HUDEP-2 (cell line): Measurements from ENCODE around the gene CENPV.
A peak's percentile ranks its signal among the peaks of the same experiment; 100 is the strongest.
"Not testable (repeated sequence)": the region's sequence is repeated elsewhere in the genome, so short reads cannot be mapped to it uniquely, and the experiment has no call there.

Experiments
- DNase-seq, 76 experiments: peaks; one replicate each; lab custom pipeline; 2025; ENCODE audit not compliant: unreplicated experiment in 76 of 76; lab: John Stamatoyannopoulos, UW

Gene CENPV

DNA sequence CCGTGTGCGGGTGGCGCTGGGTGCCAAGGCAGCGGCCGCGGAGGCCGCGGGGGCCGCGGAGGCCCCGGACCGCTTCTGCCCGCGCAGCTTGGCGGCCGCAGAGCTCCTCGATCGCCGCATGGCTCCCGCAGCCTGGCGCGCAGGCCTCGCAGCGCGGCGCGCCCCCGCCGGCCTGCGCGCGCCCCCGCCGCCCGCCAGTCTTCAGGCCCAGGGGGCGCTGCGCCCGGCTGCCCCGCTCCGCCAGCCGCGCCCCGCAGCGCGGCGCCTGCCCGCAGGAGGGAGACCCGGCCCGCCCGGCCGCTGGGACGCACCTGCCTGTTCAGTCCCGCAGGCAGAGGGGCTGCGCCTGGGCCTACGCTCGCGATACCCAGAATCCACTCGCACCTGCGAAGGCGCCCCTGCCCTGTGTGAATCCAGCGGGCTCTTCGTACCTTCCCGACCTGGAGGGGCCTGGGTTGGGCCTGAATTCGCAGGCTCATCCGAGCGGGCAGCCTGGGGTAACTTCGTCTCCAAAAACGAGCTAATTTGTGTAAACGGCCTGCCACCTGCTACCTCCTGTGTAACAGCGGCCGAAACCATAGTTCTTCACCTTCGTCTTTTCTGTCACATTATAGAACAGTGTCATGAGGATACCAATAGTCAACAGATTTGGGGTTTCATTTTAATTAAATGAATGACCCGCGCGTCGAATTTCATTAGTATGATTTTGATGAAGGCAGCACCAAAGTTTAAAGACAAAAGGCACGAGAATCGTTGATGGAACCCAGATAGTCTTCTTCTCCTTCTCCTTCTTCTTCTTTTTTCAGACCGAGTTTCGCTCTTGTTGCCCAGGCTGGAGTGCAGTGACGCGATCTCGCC is at the start of gene CENPV:
CENPV (minus strand) TSS at position 153 of the 858 bp plus-strand sequence; CDS start at position 120, 33 bp downstream.
- peak in 48 of 76 experiments; percentile 6 to 56 (median 31) for DNase-seq

DNA sequence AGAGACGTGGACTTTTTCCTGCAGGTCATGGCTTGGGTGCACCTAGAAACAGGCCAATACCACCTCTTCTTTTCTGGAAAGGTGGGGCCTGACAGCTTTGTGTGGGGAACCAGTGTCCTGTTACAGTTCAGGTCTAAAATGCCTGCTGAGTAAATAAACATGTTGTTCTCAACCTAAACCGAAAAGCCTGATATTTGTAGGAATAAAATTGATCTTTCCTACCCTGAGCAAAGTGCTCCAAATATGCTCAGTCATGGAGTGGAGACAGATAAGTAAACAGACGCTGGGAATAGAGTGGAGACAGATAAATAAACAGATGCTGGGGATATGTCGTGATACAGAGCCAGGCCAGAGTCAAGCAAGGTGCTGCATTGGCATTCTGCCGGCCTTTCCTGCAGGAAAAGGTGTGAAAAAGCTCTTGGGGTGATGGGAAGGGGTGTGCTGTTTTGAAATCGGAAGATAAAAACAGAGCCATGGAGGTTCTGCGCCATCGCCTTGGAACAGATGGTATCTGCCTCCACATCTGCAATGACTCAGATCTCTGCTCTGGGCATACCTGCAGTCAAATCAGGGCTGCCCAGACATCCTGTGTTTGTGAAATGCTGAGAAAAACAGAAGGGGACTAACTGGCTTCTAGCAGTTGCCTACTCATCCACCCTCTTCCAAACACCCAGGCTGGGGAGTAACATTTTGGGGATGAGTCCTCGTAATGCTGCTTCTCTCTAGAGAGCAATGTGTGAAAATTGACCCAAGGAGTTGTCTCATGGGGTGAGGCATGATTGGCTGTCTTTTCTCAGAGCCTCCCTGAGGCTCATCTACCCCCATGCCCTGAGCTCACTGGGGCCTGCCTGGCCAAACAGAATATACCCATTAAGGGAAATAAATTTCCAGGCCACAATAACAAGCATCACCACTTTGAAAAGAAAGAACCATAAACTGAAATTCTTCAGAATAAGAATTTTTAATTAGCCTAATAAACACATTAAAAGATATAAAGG is 45.3 kb upstream of the CENPV start:
- peak in 33 of 76 experiments; percentile 7 to 69 (median 33) for DNase-seq

DNA sequence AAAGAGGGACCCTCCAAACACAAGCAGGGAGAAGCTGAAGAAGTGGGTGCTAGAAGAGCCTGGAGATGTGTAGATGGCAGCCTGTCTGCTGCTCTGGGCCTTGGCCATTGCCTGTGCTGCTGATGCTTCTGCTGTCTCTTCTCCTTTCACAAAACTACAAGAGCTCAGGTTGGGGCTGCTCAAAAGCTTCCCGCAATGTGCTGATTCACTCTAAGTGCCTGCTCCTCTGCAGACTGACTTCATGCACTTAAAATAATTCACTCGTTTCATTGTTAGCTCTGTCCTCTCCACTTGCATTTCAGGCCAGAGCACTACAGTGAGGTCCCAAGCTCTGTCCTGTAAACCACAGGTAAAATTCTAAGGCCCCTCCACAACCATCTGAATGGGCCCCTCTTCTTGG is 43.4 kb upstream of the CENPV start:
- peak in 9 of 76 experiments; percentile 6 to 32 (median 16) for DNase-seq

DNA sequence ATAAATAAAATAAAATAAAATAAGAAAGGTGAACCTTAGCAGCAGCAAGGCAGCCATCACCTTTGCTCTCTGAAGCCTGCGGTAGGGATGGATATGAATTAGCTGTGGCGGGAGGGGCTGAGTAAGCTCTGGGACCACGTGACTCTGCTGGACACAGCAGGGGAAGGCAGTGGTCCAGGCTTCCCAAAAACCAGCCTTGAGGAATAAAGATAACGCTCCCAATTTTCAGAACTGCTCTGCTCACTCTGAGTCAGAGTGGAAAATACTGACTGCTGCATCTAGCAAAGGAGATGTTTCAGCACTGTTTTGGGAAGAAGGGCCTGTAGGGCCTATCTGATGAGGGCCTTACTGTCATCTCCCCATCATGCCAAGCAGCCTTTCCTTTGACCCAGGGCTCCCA is 42.6 kb upstream of the CENPV start:
- DNase-seq: not testable (repeated sequence)

DNA sequence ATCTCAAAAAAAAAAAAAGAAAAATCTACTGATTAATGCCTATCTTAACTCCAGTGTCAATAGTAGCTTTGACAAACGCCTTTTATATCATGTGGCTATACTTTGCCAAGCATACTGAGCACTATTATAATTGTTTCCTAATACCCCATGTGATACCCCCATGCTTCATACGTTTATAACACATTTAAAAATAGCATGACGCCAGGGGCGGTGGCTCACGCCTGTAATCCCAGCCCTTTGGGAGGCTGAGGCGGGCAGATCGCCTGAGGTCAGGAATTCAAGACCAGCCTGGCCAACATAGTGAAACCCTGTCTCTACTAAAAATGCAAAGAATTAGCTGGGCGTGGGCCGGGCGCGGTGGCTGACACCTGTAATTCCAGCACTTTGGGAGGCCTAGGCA is 39.2 kb upstream of the CENPV start:
- not testable (repeated sequence) for DNase-seq

DNA sequence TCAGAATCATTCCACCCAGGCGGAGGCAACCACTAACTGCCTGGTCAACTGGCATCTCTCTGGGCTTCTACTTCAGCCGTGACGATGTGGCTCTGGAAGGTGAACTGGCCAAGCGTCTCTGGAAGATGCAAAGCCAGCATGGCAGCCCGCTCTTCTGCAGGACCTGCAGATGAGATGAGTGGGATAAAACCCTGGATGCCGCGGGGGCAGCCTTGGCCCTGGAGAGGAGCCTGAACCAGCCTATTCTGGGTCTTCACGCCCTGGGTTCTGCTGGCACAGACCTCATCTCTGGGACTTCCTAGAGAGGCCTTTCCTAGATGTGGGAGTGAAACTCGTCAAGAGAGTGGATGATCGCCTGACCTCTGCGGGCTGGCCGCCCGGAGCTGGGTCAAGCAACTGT is 38.2 kb upstream of the CENPV start:
- no peak for DNase-seq

DNA sequence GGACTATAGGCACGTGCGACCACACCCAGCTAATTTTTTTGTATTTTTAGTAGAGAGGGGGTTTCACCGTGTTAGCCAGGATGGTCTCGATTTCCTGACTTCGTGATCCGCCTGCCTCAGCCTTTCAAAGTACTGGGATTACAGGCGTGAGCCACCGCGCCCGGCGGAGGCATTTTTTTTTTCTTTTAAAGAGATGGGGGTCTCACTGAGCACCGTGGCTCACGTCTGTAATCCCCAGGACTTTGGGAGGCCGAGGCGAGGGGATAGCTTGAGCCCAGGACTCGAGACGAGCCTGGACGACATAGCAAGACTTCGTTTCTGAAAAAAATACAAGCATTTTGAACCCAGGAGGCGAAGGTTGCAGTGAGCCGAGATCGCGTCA is 32.8 kb upstream of the CENPV start:
- DNase-seq: not testable (repeated sequence)

- no peak for DNase-seq
Observed at GRCh38 chr17:16384557-16384956, 31.3 kb upstream of the CENPV start.

- no peak for DNase-seq
Observed at GRCh38 chr17:16383772-16384287, 30.6 kb upstream of the CENPV start.

- no peak for DNase-seq
Observed at GRCh38 chr17:16383216-16383615, 29.9 kb upstream of the CENPV start.

DNA sequence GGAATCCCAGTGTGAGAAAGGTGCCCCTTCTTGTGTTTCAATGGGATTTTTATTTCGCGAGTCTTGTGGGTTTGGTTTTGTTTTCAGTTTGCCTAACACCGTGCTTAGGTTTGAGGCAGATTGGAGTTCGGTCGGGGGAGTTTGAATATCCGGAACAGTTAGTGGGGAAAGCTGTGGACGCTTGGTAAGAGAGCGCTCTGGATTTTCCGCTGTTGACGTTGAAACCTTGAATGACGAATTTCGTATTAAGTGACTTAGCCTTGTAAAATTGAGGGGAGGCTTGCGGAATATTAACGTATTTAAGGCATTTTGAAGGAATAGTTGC is 28.2 kb upstream of the CENPV start:
- DNase-seq: peak in 1 of 76 experiments; percentile 43

DNA sequence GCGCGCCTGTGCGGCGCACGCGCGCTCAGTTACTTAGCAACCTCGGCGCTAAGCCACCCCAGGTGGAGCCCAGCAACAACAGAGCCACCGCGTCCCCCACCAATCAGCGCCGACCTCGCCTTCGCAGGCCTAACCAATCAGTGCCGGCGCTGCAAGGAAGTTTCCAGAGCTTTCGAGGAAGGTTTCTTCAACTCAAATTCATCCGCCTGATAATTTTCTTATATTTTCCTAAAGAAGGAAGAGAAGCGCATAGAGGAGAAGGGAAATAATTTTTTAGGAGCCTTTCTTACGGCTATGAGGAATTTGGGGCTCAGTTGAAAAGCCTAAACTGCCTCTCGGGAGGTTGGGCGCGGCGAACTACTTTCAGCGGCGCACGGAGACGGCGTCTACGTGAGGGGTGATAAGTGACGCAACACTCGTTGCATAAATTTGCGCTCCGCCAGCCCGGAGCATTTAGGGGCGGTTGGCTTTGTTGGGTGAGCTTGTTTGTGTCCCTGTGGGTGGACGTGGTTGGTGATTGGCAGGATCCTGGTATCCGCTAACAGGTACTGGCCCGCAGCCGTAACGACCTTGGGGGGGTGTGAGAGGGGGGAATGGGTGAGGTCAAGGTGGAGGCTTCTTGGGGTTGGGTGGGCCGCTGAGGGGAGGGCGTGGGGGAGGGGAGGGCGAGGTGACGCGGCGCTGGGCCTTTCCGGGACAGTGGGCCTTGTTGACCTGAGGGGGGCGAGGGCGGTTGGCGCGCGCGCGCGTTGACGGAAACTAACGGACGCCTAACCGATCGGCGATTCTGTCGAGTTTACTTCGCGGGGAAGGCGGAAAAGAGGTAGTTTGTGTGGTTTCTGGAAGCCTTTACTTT is 27.6 kb upstream of the CENPV start, which contains the start of gene UBB:
UBB (plus strand) TSS at position 452 of the 856 bp plus-strand sequence. CDS start 817 bp downstream, outside the sequence.
- peak in 75 of 76 experiments; percentile 58 to 97 (median 92) for DNase-seq

DNA sequence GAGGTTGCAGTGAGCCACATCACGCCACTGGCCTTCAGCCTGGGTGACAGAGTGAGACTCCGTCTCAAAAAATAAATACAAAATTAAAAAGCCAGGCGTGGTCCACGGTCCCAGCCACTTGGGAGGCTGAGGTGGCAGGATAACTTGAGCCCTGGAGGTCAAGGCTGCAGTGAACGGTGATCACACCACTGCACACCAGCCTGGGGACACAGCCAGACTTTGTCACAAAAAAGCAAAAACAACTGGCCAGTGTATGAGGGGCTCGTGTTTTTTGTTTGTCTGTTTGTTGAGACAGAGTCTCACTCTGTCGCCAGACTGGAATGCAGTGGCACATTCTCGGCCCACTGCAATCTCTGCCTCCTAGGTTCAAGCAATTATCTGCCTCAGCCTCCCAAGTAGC is 26.4 kb upstream of the CENPV start:
- no peak for DNase-seq

- peak in 11 of 76 experiments; percentile 6 to 33 (median 16) for DNase-seq
Observed at GRCh38 chr17:16378636-16379282, 25.5 kb upstream of the CENPV start.

DNA sequence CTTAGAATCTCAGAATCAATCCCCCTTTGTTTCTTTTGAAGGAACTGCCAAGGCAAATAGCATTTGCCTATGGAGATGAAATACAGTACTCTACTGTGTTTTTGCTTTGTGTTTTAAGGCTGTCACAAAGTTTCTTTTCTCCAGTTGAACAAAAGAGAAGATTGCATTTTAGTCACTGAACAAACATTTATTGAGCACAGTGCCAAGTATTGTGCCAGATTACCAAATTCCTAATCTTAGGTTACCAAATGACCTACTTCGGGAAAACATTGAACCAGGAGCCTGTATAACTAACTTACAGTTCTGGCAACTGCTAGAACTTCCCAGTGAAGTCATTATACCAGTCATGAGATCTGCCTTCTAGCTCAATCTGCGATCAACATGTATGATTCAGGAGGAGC is 24.7 kb upstream of the CENPV start:
- no peak for DNase-seq

DNA sequence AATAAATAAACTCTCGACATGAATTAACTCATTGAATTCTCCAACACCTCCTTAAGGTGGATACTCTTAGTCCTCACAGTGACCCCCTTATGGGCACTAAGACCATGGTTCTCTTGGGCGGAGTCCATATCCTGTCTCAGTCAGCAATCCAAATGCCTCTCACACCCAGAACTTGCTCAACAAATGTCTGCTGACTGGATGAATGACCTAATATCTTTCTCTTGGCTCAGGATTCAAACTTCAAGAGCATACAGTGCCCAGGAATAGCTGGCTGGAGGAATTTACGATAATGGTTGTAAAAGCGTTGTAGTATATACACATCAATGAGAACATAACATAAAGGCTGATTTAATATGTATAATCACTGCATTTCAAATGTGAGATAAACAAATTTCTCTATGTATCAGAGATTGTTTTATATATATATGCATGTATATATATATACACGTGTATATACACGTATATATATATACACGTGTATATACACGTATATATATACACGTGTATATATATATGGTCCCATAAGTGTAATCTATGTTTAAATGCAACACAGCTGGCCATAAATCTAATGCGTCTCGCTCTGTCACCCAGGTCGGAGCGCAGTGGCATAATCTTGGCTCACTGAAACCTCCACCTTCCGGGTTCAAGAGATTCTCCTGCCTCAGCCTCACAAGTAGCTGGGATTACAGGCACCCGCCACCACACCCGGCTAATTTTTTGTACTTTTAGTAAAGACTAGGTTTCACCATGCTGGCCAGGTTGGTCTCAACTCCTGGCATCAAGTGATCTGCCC is 21.1 kb upstream of the CENPV start:
- DNase-seq: no peak

DNA sequence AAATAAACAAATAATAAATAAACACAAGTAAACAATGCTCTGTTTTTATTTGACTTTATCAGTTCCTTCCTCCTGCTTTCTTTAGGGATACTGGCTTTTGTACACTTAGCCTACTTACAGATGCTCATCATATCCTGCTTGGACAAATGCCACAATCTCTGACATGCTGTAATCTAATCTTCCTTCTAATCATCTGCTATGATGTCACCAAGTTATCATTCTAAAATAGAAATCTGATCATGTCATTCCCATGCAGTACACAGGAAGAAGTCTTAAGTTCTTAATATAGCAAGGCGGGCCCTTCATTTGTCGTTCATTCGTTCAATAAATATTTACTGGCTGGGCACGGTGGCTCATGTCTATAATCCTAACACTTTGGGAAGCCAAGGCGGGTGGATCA is 18.5 kb upstream of the CENPV start:
- DNase-seq: no peak

DNA sequence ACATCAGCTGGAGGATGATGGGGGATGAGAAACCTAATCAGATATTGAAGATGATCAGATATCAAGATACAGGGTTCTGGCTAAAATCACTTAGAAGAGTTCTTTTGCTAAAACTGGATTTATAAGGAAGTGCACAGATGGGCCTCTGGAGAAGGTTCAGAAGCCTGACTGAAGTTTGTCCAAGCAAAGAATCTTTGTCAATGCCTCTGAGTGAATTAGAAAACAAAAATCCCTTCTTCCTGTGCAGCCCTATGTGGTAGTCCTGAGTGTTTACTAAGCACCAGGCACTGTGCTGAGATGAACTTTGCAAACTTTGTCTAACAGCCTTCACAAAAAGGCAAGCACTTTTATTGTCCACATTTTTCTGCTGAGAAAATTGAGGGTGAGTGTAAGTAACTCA is 11.4 kb upstream of the CENPV start:
- no peak for DNase-seq
